SK-N-SH (cell line): ENCODE measurements around the gene DONSON. TPM values are rescaled to one million over a fixed set of nuclear protein-coding genes. Genes with fewer than 3 reads are reported as not detected.

Experiments
- CTCF ChIA-PET: fragments of 300-600, 350-600 bp; formaldehyde crosslinking; extraction: SDS; loops from one replicate; lab custom pipeline; 2021; lab: Yijun Ruan, JAX
- POLR2A ChIA-PET: fragments of 350-600 bp; sonication (Branson Sonifier 250); formaldehyde crosslinking; extraction: SDS; loops from one replicate; lab custom pipeline; 2020; ENCODE audit warnings: antibody characterized with exemption, inconsistent platforms; lab: Yijun Ruan, JAX
- DNase-seq: peaks from one replicate; pipeline ENCODE4 v3.0.0; 2012
- H2AFZ ChIP-seq: fragments of 200-600 bp; sonication (generic); 2 replicates; pipeline ENCODE4 v1.8.1; 2016; ENCODE audit warnings: antibody characterized with exemption, mild to moderate bottlenecking, low read depth
- H3F3A ChIP-seq: fragments of 200-600 bp; sonication (generic); replicated peaks from 2 replicates; pipeline ENCODE3; 2016; ENCODE audit warnings: antibody characterized with exemption, mild to moderate bottlenecking; ENCODE audit not compliant: insufficient read depth
- H3K27ac ChIP-seq, 2 experiments: fragments of 200-500 bp in 1 of 2; fragments of 200-600 bp in 1 of 2; sonication (Bioruptor generic) in 1 of 2; sonication (generic), shearing (Covaris generic) in 1 of 2; 2 replicates each; pipeline versions ENCODE4 v1.5.1 to v1.6.1; 2014 to 2016; ENCODE audit warnings: low read depth in 2 of 2, inconsistent platforms in 1 of 2, low read length in 1 of 2, mild to moderate bottlenecking in 1 of 2, mixed read lengths in 1 of 2
- H3K27me3 ChIP-seq: fragments of 200-600 bp; sonication (generic), shearing (Covaris generic); 2 replicates; pipeline ENCODE4 v1.6.1; 2016; ENCODE audit warnings: mixed run types; ENCODE audit not compliant: insufficient read depth
- H3K36me3 ChIP-seq, 2 experiments: fragments of 200-500 bp in 1 of 2; fragments of 200-600 bp in 1 of 2; sonication (Bioruptor generic) in 1 of 2; sonication (generic) in 1 of 2; replicated peaks in 1 of 2; 2 replicates each; pipeline versions ENCODE3 to v1.5.1; 2014 to 2016; ENCODE audit warnings: low read length in 1 of 2, mild to moderate bottlenecking in 1 of 2; ENCODE audit not compliant: insufficient read depth in 2 of 2, control insufficient read depth in 1 of 2
- H3K4me1 ChIP-seq, 2 experiments: fragments of 200-500 bp in 1 of 2; fragments of 200-600 bp in 1 of 2; sonication (Bioruptor generic) in 1 of 2; sonication (generic), shearing (Covaris generic) in 1 of 2; 2 replicates each; pipeline versions ENCODE4 v1.5.1 to v1.6.1; 2014 to 2016; ENCODE audit warnings: low read depth in 1 of 2, low read length in 1 of 2, mixed run types in 1 of 2; ENCODE audit not compliant: insufficient read depth in 2 of 2, control insufficient read depth in 1 of 2
- H3K4me2 ChIP-seq: fragments of 200-600 bp; sonication (generic), shearing (Covaris generic); 2 replicates; pipeline ENCODE4 v1.6.1; 2017; ENCODE audit warnings: mixed run types
- H3K4me3 ChIP-seq, 2 experiments: fragments of 200-500 bp in 1 of 2; fragments of 200-600 bp in 1 of 2; sonication (Bioruptor generic) in 1 of 2; sonication (generic), shearing (Covaris generic) in 1 of 2; 2 replicates each; pipeline versions ENCODE4 v1.5.1 to v1.8.1; 2014 to 2016; ENCODE audit warnings: low read depth in 2 of 2, inconsistent platforms in 1 of 2, low read length in 1 of 2, mild to moderate bottlenecking in 1 of 2, mixed read lengths in 1 of 2, moderate library complexity in 1 of 2
- H3K79me2 ChIP-seq: fragments of 200-600 bp; sonication (generic); 2 replicates; pipeline ENCODE4 v1.8.1; 2017; ENCODE audit warnings: mild to moderate bottlenecking; ENCODE audit not compliant: insufficient read depth
- H3K9ac ChIP-seq: fragments of 200-600 bp; sonication (generic); 2 replicates; pipeline ENCODE4 v1.6.1; 2017; ENCODE audit warnings: mixed run types
- H3K9me2 ChIP-seq: fragments of 200-600 bp; sonication (generic); 2 replicates; pipeline ENCODE4 v1.6.1; 2017; ENCODE audit warnings: mixed run types
- H3K9me3 ChIP-seq: fragments of 200-600 bp; sonication (generic); 2 replicates; pipeline ENCODE4 v1.6.1; 2017; ENCODE audit warnings: mixed run types, mild to moderate bottlenecking, moderate library complexity
- H4K20me1 ChIP-seq: fragments of 200-600 bp; sonication (generic); 2 replicates; pipeline ENCODE4 v1.6.1; 2017; ENCODE audit warnings: mild to moderate bottlenecking, mixed run types; ENCODE audit not compliant: insufficient read depth
- ELF1 ChIP-seq: IDR thresholded peaks from 2 replicates; pipeline ENCODE4 v1.4.0; 2012
- EP300 ChIP-seq, 2 experiments: IDR thresholded peaks; 2 replicates each; pipeline versions ENCODE4 v1.4.0 to v1.6.1; 2012; ENCODE audit warnings: borderline replicate concordance in 1 of 2, low read depth in 1 of 2, low read length in 1 of 2
- MEF2A ChIP-seq: IDR thresholded peaks from 2 replicates; pipeline ENCODE4 v1.4.0; 2012; ENCODE audit warnings: low read depth, borderline replicate concordance
- MXI1 ChIP-seq: IDR thresholded peaks from 2 replicates; pipeline ENCODE4 v1.6.1; 2012; ENCODE audit warnings: mild to moderate bottlenecking, low read depth, low read length, improper control_type of control experiment
- NRF1 ChIP-seq: IDR thresholded peaks from 2 replicates; pipeline ENCODE4 v1.6.1; 2012; ENCODE audit warnings: low read depth, mild to moderate bottlenecking, low read length
- SIN3A ChIP-seq: IDR thresholded peaks from 2 replicates; pipeline ENCODE4 v1.6.1; 2012; ENCODE audit warnings: low read depth, mild to moderate bottlenecking, low read length, moderate library complexity, borderline replicate concordance
- TAF1 ChIP-seq: IDR thresholded peaks from 2 replicates; pipeline ENCODE4 v1.6.1; 2012; ENCODE audit warnings: low read depth, mild to moderate bottlenecking, low read length, moderate library complexity, borderline replicate concordance
- TCF12 ChIP-seq: IDR thresholded peaks from 2 replicates; pipeline ENCODE4 v1.4.0; 2012
- WGBS: methylation state at CpG from one replicate; pipeline ENCODE4 v1.1.6; 2017; ENCODE audit warnings: low lambda C conversion rate; 5-methylcytosine and 5-hydroxymethylcytosine counted together
- polyA plus RNA-seq, 3 experiments: library from polyadenylated mRNA; depleted of rRNA; stranded (reverse); fragments of >200 nt; gene quantifications; 2 replicates each; pipeline ENCODE4 v1.2.3, GENCODE V29; 2012
- TF ChIP-seq, protein P1 (sequence below): fragments of 150-350 bp; IDR thresholded peaks from 2 replicates; pipeline ENCODE4 v1.6.1; 2017; ENCODE audit warnings: antibody characterized with exemption, low read length, low read depth, borderline replicate concordance
- TF ChIP-seq, protein P2 (sequence below): IDR thresholded peaks from 2 replicates; pipeline ENCODE4; 2012
- TF ChIP-seq, protein P3 (sequence below): fragments of 150-350 bp; IDR thresholded peaks from 2 replicates; pipeline ENCODE4 v1.6.1; 2016; ENCODE audit warnings: mild to moderate bottlenecking, low read depth, low read length
- TF ChIP-seq, protein P4 (sequence below): IDR thresholded peaks from 2 replicates; pipeline ENCODE4 v1.4.0; 2012; ENCODE audit warnings: low read depth
- TF ChIP-seq, protein P5 (sequence below): IDR thresholded peaks from 2 replicates; pipeline ENCODE4 v1.6.1; 2012; ENCODE audit warnings: mild to moderate bottlenecking, low read depth, low read length, moderate library complexity

DONSON gene
- polyA plus RNA-seq, 1 of the 3 experiments (the other 2 are of a cell fraction): 17.3 TPM

DNA sequence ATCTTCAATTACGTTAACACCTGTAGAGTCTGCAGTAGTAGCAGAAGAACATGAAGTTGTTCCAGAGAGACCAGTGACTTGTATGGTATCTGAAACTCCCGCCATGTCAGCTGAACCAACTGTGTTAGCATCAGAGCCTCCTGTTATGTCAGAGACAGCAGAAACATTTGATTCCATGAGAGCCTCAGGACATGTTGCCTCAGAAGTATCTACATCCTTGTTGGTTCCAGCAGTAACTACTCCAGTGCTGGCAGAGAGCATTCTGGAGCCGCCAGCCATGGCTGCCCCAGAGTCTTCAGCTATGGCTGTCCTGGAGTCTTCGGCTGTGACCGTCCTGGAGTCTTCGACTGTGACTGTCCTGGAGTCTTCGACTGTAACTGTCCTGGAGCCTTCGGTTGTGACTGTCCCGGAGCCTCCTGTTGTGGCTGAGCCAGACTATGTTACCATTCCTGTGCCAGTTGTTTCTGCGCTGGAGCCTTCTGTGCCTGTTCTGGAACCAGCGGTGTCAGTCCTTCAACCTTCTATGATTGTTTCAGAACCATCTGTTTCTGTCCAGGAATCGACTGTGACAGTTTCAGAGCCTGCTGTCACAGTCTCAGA, 35.4 kb downstream of the DONSON start:
- POLR2A ChIA-PET: no interaction called here
- Histone ChIP-seq H3K4me2 (no peak overlapping the region), H4K20me1 (peaks cover 97% of the 10 kb centered on the region), H3F3A (no peaks in the 10 kb centered on the region), H3K36me3 (peaks cover 90 to 94% of the 10 kb centered on the region in 2 experiments), H3K27me3 (no peaks in the 10 kb centered on the region), H3K4me3 (no peak overlapping the region), H3K9me2 (no peaks in the 10 kb centered on the region), H3K27ac (no peak overlapping the region), H3K79me2 (peaks cover 99% of the 10 kb centered on the region), H3K9ac (no peak overlapping the region), H2AFZ (no peak overlapping the region), H3K9me3 (no peaks in the 10 kb centered on the region)
- CTCF ChIA-PET: no interaction called here
- DNase-seq: no peak
- WGBS: 87% methylated on average over 6 of the region's 12 CpGs
- TF ChIP-seq NRF1: no peak
- TF ChIP-seq MEF2A: no peak
- TF ChIP-seq, protein P1, sequence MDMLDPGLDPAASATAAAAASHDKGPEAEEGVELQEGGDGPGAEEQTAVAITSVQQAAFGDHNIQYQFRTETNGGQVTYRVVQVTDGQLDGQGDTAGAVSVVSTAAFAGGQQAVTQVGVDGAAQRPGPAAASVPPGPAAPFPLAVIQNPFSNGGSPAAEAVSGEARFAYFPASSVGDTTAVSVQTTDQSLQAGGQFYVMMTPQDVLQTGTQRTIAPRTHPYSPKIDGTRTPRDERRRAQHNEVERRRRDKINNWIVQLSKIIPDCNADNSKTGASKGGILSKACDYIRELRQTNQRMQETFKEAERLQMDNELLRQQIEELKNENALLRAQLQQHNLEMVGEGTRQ: no peak
- no peak for TF ChIP-seq EP300 (IDR thresholded peaks at IDR 0.05; ENCODE audit: borderline replicate concordance in 1 of 2, low read depth in 1 of 2, low read length in 1 of 2)
- no peak for TF ChIP-seq TAF1
- TF ChIP-seq, protein P2, sequence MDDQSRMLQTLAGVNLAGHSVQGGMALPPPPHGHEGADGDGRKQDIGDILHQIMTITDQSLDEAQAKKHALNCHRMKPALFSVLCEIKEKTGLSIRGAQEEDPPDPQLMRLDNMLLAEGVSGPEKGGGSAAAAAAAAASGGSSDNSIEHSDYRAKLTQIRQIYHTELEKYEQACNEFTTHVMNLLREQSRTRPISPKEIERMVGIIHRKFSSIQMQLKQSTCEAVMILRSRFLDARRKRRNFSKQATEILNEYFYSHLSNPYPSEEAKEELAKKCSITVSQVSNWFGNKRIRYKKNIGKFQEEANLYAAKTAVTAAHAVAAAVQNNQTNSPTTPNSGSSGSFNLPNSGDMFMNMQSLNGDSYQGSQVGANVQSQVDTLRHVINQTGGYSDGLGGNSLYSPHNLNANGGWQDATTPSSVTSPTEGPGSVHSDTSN: no peak
- TF ChIP-seq, protein P3, sequence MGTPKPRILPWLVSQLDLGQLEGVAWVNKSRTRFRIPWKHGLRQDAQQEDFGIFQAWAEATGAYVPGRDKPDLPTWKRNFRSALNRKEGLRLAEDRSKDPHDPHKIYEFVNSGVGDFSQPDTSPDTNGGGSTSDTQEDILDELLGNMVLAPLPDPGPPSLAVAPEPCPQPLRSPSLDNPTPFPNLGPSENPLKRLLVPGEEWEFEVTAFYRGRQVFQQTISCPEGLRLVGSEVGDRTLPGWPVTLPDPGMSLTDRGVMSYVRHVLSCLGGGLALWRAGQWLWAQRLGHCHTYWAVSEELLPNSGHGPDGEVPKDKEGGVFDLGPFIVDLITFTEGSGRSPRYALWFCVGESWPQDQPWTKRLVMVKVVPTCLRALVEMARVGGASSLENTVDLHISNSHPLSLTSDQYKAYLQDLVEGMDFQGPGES: no peak
- TF ChIP-seq, protein P4, sequence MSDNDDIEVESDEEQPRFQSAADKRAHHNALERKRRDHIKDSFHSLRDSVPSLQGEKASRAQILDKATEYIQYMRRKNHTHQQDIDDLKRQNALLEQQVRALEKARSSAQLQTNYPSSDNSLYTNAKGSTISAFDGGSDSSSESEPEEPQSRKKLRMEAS: no peak
- TF ChIP-seq TCF12: no peak
- no peak for TF ChIP-seq SIN3A
- TF ChIP-seq, protein P5, sequence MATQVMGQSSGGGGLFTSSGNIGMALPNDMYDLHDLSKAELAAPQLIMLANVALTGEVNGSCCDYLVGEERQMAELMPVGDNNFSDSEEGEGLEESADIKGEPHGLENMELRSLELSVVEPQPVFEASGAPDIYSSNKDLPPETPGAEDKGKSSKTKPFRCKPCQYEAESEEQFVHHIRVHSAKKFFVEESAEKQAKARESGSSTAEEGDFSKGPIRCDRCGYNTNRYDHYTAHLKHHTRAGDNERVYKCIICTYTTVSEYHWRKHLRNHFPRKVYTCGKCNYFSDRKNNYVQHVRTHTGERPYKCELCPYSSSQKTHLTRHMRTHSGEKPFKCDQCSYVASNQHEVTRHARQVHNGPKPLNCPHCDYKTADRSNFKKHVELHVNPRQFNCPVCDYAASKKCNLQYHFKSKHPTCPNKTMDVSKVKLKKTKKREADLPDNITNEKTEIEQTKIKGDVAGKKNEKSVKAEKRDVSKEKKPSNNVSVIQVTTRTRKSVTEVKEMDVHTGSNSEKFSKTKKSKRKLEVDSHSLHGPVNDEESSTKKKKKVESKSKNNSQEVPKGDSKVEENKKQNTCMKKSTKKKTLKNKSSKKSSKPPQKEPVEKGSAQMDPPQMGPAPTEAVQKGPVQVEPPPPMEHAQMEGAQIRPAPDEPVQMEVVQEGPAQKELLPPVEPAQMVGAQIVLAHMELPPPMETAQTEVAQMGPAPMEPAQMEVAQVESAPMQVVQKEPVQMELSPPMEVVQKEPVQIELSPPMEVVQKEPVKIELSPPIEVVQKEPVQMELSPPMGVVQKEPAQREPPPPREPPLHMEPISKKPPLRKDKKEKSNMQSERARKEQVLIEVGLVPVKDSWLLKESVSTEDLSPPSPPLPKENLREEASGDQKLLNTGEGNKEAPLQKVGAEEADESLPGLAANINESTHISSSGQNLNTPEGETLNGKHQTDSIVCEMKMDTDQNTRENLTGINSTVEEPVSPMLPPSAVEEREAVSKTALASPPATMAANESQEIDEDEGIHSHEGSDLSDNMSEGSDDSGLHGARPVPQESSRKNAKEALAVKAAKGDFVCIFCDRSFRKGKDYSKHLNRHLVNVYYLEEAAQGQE: no peak
- TF ChIP-seq MXI1: no peak
- TF ChIP-seq ELF1: no peak
- TF ChIP-seq, all 33 proteins: peak for 0
- H3K4me1 ChIP-seq: no peaks in the 10 kb centered on the region; a peak in 2 of 4 replicates
